Gastrocnemius medialis (tissue), 4 donors: ENCODE measurements around the gene DCC.

Experiments
- CTCF ChIP-seq, 5 experiments: fragments of 450-650 bp in 3 of 5; fragments of 200-600 bp in 2 of 5; sonication (generic) in 2 of 5; IDR thresholded peaks in 4 of 5; conservative IDR thresholded peaks in 1 of 5; 1 replicate in 4 of 5; 2 replicates in 1 of 5; pipeline ENCODE4 v1.5.1; 2016 to 2019; ENCODE audit warnings: antibody characterized with exemption in 5 of 5, mild to moderate bottlenecking in 3 of 5, moderate library complexity in 3 of 5
- POLR2A ChIP-seq, 2 donors: fragments of 450-650 bp; IDR thresholded peaks; one replicate each; pipeline ENCODE4 v1.6.1; 2017; ENCODE audit warnings: antibody characterized with exemption in 2 of 2, mild to moderate bottlenecking in 2 of 2, moderate library complexity in 2 of 2

DNA sequence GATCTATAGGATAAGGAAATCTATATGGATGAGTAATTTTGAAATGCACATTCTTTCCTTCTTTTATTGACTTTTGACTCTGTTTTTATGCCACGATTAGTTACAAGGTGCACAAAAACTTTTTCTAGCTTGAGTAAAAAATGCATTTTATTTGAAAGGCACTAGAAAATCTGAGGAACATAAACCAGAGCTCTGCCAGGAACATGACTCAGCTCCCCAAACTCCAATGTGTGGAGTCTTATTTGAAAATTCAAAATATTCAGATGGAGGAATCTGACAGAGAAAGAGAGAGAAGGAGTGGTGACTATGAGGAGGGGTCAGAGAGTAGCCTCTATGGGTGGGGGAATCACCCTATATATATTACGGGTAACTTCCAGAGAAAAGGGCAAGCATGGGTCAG is 231.0 kb downstream of the DCC start:
- TF ChIP-seq CTCF (IDR thresholded peaks at IDR 0.05 in 4 of 5, conservative IDR thresholded peaks at IDR 0.05 in 1 of 5) (no peak), POLR2A (IDR thresholded peaks at IDR 0.05) (no peak)
